ENCODE data around the gene SH3RF2. TPM values are rescaled to one million over a fixed set of nuclear protein-coding genes. Genes with fewer than 3 reads are reported as not detected.
"Not testable (repeated sequence)": the region's sequence is repeated elsewhere in the genome, so short reads cannot be mapped to it uniquely, and the experiment has no call there.

Gene SH3RF2
- total RNA-seq, 6 donors from 2014 or later, result 9.2 to 19.3 (median 14.3) TPM

DNA sequence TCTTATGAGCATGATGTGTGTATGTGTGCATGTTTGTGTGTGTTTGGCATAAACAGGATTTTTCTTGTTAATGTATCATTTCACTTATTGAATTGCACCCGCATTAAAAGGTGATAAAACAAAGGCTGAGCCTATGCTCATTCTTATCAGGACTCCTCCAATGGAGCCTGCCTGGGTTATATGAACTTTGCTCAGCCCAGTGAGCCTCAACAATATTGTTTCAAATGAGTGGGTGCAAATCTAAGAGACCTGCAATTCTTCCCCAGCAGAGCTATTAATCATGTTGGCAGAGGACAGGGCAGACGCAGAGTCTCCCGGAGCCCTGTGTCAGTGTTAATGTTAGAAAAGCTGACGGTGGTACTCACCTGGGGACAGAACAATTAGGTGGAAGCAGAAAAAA lies 71.6 kb downstream of the SH3RF2 start:
- ATAC-seq (ENCODE audit: low FRiP score in 2 of 2) (no peak), DNase-seq (no peak)
- no peaks in the 10 kb centered on the region for H3K9me3 ChIP-seq
- 65 to 69% methylated on average over 4 of the region's 4 CpGs for WGBS, 2 donors
- TF ChIP-seq POLR2A (IDR thresholded peaks at IDR 0.05) (no peak), POLR2AphosphoS5 (IDR thresholded peaks at IDR 0.05) (no peak), EP300 (IDR thresholded peaks at IDR 0.05) (no peak)
- TF ChIP-seq, protein P1, sequence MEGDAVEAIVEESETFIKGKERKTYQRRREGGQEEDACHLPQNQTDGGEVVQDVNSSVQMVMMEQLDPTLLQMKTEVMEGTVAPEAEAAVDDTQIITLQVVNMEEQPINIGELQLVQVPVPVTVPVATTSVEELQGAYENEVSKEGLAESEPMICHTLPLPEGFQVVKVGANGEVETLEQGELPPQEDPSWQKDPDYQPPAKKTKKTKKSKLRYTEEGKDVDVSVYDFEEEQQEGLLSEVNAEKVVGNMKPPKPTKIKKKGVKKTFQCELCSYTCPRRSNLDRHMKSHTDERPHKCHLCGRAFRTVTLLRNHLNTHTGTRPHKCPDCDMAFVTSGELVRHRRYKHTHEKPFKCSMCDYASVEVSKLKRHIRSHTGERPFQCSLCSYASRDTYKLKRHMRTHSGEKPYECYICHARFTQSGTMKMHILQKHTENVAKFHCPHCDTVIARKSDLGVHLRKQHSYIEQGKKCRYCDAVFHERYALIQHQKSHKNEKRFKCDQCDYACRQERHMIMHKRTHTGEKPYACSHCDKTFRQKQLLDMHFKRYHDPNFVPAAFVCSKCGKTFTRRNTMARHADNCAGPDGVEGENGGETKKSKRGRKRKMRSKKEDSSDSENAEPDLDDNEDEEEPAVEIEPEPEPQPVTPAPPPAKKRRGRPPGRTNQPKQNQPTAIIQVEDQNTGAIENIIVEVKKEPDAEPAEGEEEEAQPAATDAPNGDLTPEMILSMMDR (IDR thresholded peaks at IDR 0.05), result no peak
- H3K36me3 ChIP-seq, result no peaks in the 10 kb centered on the region
- H3K27ac ChIP-seq, result no peak overlapping the region
- H3K27me3 ChIP-seq, result no peaks in the 10 kb centered on the region
- no peak overlapping the region for H3K4me3 ChIP-seq
- H3K4me1 ChIP-seq, result no peaks in the 10 kb centered on the region

DNA sequence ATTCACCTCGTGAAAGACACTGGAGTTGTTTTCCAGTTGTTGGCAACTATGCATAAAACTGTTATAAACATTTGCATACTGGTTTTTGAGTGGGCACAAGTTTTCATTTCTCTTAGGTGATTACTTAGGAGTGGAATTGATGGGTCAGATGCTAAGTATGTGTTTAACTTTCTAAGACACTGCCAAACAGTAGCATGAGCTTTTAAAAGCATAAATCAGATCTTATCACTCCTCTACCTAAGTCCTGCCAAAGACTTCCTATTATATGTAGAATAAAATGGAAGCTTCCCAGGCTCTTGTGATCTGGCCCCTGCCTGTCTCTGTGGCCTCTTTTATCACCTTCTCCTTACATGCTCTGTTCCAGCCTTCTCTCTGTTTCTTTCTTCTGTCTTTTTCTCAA lies 72.6 kb downstream of the SH3RF2 start:
- TF ChIP-seq EP300 (IDR thresholded peaks at IDR 0.05) (no peak), POLR2AphosphoS5 (IDR thresholded peaks at IDR 0.05) (no peak), POLR2A (IDR thresholded peaks at IDR 0.05) (no peak)
- TF ChIP-seq, protein P1 (IDR thresholded peaks at IDR 0.05), result no peak
- WGBS, 2 donors, result 75 to 79% methylated on average over 1 of the region's 1 CpG
- Histone ChIP-seq H3K27me3 (no peaks in the 10 kb centered on the region), H3K36me3 (no peaks in the 10 kb centered on the region), H3K4me1 (no peaks in the 10 kb centered on the region), H3K4me3 (no peak overlapping the region), H3K9me3 (no peaks in the 10 kb centered on the region), H3K27ac (no peak overlapping the region)
- no peak for ATAC-seq (ENCODE audit: low FRiP score in 2 of 2)
- DNase-seq, result no peak

DNA sequence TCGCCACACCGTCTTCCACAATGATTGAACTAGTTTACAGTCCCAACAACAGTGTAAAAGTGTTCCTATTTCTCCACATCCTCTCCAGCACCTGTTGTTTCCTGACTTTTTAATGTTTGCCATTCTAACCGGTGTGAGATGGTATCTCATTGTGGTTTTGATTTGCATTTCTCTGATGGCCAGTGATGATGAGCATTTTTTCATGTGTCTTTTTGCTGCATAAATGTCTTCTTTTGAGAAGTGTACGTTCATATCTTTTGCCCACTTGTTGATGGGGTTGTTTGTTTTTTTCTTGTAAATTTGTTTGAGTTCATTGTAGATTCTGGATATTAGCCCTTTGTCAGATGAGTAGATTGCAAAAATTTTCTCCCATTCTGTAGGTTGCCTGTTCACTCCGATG lies 74.1 kb downstream of the SH3RF2 start:
- DNase-seq; H3K4me3 ChIP-seq; H3K9me3 ChIP-seq; H3K27me3 ChIP-seq; H3K27ac ChIP-seq; H3K36me3 ChIP-seq; H3K4me1 ChIP-seq; ATAC-seq (ENCODE audit: low FRiP score in 2 of 2): not testable (repeated sequence)
- 90% methylated on average over 5 of the region's 5 CpGs for WGBS, 2 donors

DNA sequence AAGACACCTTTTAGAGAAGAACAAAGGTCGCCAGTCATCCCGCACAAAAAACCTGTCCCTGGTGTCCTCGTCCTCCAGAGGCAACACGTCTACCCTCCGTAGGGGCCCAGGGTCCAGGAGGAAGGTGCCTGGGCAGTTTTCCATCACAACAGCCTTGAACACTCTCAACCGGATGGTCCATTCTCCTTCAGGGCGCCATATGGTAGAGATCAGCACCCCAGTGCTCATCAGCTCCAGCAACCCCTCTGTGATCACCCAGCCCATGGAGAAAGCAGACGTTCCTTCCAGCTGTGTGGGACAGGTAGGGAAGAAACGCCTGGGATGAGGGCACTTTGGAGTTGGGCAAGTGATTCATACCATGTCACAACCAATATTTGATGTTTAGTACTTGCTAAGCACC lies 77.4 kb downstream of the SH3RF2 start:
- TF ChIP-seq POLR2A (IDR thresholded peaks at IDR 0.05), result no peak
- TF ChIP-seq, protein P1 (IDR thresholded peaks at IDR 0.05), result no peak
- no peak for TF ChIP-seq EP300 (IDR thresholded peaks at IDR 0.05)
- no peak for TF ChIP-seq POLR2AphosphoS5 (IDR thresholded peaks at IDR 0.05)
- no peaks in the 10 kb centered on the region for H3K4me1 ChIP-seq
- H3K4me3 ChIP-seq, result no peak overlapping the region
- no peaks in the 10 kb centered on the region for H3K27me3 ChIP-seq
- no peak for DNase-seq
- H3K9me3 ChIP-seq, result no peaks in the 10 kb centered on the region
- ATAC-seq (ENCODE audit: low FRiP score in 2 of 2), result no peak
- no peaks in the 10 kb centered on the region for H3K36me3 ChIP-seq
- 76 to 86% methylated on average over 7 to 9 of the region's 9 CpGs for WGBS, 2 donors
- no peak overlapping the region for H3K27ac ChIP-seq

DNA sequence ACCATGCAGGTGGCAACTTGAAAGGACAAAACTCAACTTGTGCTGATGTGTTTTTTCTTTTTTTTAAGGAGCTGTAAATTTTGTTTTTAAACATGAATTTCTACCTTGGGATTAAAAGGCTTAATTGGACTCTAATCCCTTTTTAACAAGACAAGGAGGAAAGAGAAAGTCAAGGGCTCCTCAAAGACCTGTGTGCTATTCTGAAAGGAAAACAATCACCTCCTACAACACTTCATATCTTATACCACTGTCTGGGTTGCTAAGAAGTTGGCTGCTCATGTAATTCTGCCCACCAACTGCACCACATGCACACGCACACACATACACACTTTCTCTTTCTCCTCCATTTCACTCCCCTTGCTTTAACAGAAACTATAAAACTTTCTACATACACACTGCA lies 78.6 kb downstream of the SH3RF2 start:
- Histone ChIP-seq H3K27ac (no peak overlapping the region), H3K9me3 (no peaks in the 10 kb centered on the region), H3K4me1 (no peaks in the 10 kb centered on the region), H3K4me3 (no peak overlapping the region), H3K36me3 (no peaks in the 10 kb centered on the region), H3K27me3 (no peaks in the 10 kb centered on the region)
- ATAC-seq (ENCODE audit: low FRiP score in 2 of 2) (no peak), DNase-seq (no peak)
- TF ChIP-seq POLR2AphosphoS5 (IDR thresholded peaks at IDR 0.05) (no peak), POLR2A (IDR thresholded peaks at IDR 0.05) (no peak), EP300 (IDR thresholded peaks at IDR 0.05) (no peak)
- TF ChIP-seq, protein P1 (IDR thresholded peaks at IDR 0.05), result no peak
- WGBS, 2 donors, result 86 to 100% methylated on average over 1 of the region's 1 CpG

Data from upper lobe of left lung (tissue), 6 donors.